ENCODE measurements around the gene RELT. TPM values are rescaled to one million over a fixed set of nuclear protein-coding genes. Genes with fewer than 3 reads are reported as not detected.

The RELT gene
- polyA plus RNA-seq, 3 donors: 2.1 to 2.7 (median 2.1) TPM

GRCh38 chr11:73401924-73402833, 26.0 kb downstream of the RELT start:
- DNase-seq (ENCODE audit: low read depth in 3 of 3, low spot score in 2 of 3): no peak

GRCh38 chr11:73402834-73403185, 26.6 kb downstream of the RELT start:
- DNase-seq (ENCODE audit: low read depth in 3 of 3, low spot score in 2 of 3): no peak

GRCh38 chr11:73403541-73403940, 27.3 kb downstream of the RELT start:
- no peak for DNase-seq (ENCODE audit: low read depth in 3 of 3, low spot score in 2 of 3)

GRCh38 chr11:73404048-73404447, 27.8 kb downstream of the RELT start:
- DNase-seq (ENCODE audit: low read depth in 3 of 3, low spot score in 2 of 3): no peak

- DNase-seq (ENCODE audit: low read depth in 3 of 3, low spot score in 2 of 3): no peak
These were observed 28.4 kb downstream of the RELT start for GRCh38 chr11:73404506-73405145.

- DNase-seq (ENCODE audit: low read depth in 3 of 3, low spot score in 2 of 3): no peak
These were observed 28.9 kb downstream of the RELT start for GRCh38 chr11:73405146-73405510.

- DNase-seq (ENCODE audit: low read depth in 3 of 3, low spot score in 2 of 3): no peak
These were observed 29.9 kb downstream of the RELT start for GRCh38 chr11:73406131-73406530.

GRCh38 chr11:73406619-73407018, 30.4 kb downstream of the RELT start:
- no peak for DNase-seq (ENCODE audit: low read depth in 3 of 3, low spot score in 2 of 3)

- no peak for DNase-seq (ENCODE audit: low read depth in 3 of 3, low spot score in 2 of 3)
These were observed 33.2 kb downstream of the RELT start for GRCh38 chr11:73409431-73409830.

- DNase-seq (ENCODE audit: low read depth in 3 of 3, low spot score in 2 of 3): no peak
These were observed 34.4 kb downstream of the RELT start for GRCh38 chr11:73410627-73411026.

- no peak for DNase-seq (ENCODE audit: low read depth in 3 of 3, low spot score in 2 of 3)
These were observed 34.8 kb downstream of the RELT start for GRCh38 chr11:73411031-73411430.

GRCh38 chr11:73412308-73412707, 36.1 kb downstream of the RELT start:
- no peak for DNase-seq (ENCODE audit: low read depth in 3 of 3, low spot score in 2 of 3)

GRCh38 chr11:73413256-73413655, 37.1 kb downstream of the RELT start:
- DNase-seq (ENCODE audit: low read depth in 3 of 3, low spot score in 2 of 3): no peak

GRCh38 chr11:73414977-73415651, 38.9 kb downstream of the RELT start:
- DNase-seq (ENCODE audit: low read depth in 3 of 3, low spot score in 2 of 3): no peak

GRCh38 chr11:73415854-73416615, 39.8 kb downstream of the RELT start:
- no peak for DNase-seq (ENCODE audit: low read depth in 3 of 3, low spot score in 2 of 3)

- no peak for DNase-seq (ENCODE audit: low read depth in 3 of 3, low spot score in 2 of 3)
These were observed 40.6 kb downstream of the RELT start for GRCh38 chr11:73416786-73417185.

- DNase-seq (ENCODE audit: low read depth in 3 of 3, low spot score in 2 of 3): no peak
These were observed 43.9 kb downstream of the RELT start for GRCh38 chr11:73420136-73420535.

- DNase-seq (ENCODE audit: low read depth in 3 of 3, low spot score in 2 of 3): no peak
These were observed 46.7 kb downstream of the RELT start for GRCh38 chr11:73422886-73423285.

- DNase-seq (ENCODE audit: low read depth in 3 of 3, low spot score in 2 of 3): no peak
These were observed 47.3 kb downstream of the RELT start for GRCh38 chr11:73423506-73423905.

- no peak for DNase-seq (ENCODE audit: low read depth in 3 of 3, low spot score in 2 of 3)
These were observed 48.9 kb downstream of the RELT start for GRCh38 chr11:73425108-73425507.
